ENCODE data around the gene NAA50. TPM values are rescaled to one million over a fixed set of nuclear protein-coding genes. Genes with fewer than 3 reads are reported as not detected.

The NAA50 gene
- total RNA-seq, 1 donor from 2014 or later: 110 TPM

DNA sequence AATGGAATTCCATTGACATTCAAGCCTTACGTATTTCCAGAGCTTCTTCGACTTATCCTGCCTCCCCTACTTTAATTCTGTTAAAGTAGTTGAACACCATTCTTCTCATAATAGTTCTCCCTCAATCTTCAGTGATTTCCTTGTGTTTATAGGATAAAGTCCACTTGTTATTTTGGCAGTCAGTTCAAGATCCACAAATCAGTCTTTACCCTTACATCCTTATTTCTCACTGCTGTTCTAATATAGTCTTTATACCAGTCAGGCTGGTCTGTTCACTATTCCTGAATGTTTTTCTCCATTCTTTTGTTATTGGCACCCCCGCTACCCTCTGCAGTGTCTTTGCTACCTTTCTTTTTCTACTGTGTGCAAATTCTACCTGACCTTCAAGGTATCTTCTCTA, 30.5 kb upstream of the NAA50 start:
- Histone ChIP-seq H3K36me3 (ENCODE audit: control insufficient read depth, insufficient read depth, low read length) (no peaks in the 10 kb centered on the region), H3K4me3 (ENCODE audit: low read depth, low read length) (no peak overlapping the region), H3K27me3 (ENCODE audit: control insufficient read depth, insufficient read depth, low read length) (no peaks in the 10 kb centered on the region)
- TF ChIP-seq, protein P1, sequence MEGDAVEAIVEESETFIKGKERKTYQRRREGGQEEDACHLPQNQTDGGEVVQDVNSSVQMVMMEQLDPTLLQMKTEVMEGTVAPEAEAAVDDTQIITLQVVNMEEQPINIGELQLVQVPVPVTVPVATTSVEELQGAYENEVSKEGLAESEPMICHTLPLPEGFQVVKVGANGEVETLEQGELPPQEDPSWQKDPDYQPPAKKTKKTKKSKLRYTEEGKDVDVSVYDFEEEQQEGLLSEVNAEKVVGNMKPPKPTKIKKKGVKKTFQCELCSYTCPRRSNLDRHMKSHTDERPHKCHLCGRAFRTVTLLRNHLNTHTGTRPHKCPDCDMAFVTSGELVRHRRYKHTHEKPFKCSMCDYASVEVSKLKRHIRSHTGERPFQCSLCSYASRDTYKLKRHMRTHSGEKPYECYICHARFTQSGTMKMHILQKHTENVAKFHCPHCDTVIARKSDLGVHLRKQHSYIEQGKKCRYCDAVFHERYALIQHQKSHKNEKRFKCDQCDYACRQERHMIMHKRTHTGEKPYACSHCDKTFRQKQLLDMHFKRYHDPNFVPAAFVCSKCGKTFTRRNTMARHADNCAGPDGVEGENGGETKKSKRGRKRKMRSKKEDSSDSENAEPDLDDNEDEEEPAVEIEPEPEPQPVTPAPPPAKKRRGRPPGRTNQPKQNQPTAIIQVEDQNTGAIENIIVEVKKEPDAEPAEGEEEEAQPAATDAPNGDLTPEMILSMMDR (IDR thresholded peaks at IDR 0.05; ENCODE audit: insufficient read depth, low read length, poor library complexity, severe bottlenecking): no peak
- no peak for DNase-seq (ENCODE audit: low read depth)

DNA sequence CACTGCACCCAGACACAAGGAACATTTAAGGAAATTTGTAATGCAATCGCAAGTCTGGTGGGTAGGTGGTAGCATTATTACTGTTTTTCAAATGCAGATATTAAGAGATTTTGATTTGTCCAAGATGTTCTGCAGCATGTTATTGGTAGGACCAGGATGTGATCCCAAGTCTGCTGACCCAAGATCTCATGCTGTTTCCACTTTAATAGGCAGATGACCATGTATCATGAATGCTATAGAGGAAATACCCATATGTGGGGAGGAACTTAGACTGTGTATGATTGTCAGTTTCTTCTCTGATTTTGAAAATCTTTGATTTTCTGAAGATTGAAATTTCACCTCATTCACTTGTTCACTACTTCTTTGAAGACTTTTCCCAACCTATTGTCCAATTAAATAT, 29.5 kb upstream of the NAA50 start:
- Histone ChIP-seq H3K4me3 (ENCODE audit: low read depth, low read length) (no peak overlapping the region), H3K36me3 (ENCODE audit: control insufficient read depth, insufficient read depth, low read length) (no peaks in the 10 kb centered on the region), H3K27me3 (ENCODE audit: control insufficient read depth, insufficient read depth, low read length) (no peaks in the 10 kb centered on the region)
- TF ChIP-seq, protein P1 (IDR thresholded peaks at IDR 0.05; ENCODE audit: insufficient read depth, low read length, poor library complexity, severe bottlenecking): no peak
- DNase-seq (ENCODE audit: low read depth): no peak

DNA sequence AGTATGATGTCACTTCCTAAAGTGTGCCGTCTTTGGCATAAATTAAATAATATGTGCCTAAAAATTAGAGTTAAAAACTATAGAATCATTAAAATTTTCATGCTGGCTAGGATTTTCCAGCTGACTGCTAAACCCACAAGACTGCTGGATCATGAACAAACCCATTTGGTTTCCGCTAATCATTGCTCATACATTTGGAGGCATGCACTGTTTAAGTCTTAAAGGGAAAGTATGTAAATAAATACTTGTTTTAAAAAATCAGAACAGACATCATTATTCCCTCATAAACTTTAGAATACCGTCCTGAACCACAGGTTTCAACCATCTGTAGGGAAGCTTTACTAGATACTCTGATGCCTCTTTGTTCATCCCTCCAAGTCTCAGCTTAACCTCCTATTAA, 27.3 kb upstream of the NAA50 start:
- TF ChIP-seq, protein P1 (IDR thresholded peaks at IDR 0.05; ENCODE audit: insufficient read depth, low read length, poor library complexity, severe bottlenecking): no peak
- H3K27me3 ChIP-seq (ENCODE audit: control insufficient read depth, insufficient read depth, low read length): no peaks in the 10 kb centered on the region
- H3K4me3 ChIP-seq (ENCODE audit: low read depth, low read length): no peak overlapping the region
- no peaks in the 10 kb centered on the region for H3K36me3 ChIP-seq (ENCODE audit: control insufficient read depth, insufficient read depth, low read length)
- DNase-seq (ENCODE audit: low read depth): no peak

DNA sequence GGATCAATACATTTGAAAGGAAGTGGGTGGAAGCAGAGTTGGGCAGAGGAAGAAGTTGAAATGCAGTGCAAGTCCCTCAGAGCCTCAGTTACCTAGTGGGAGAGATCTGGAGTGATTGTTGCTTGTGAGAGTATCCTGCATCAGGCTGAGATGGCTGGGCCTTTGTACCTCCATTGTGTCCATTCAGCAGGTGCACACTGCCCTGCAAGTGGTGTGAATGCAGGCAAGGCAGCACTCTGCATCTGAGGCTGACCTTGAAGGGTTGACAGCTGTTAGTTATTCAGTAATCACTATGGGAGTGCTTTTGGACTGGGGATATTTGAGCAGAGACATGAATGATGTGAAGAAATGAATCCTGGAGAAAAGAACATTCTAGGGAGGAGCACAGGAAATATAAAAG, 25.9 kb upstream of the NAA50 start:
- Histone ChIP-seq H3K4me3 (ENCODE audit: low read depth, low read length) (no peak overlapping the region), H3K27me3 (ENCODE audit: control insufficient read depth, insufficient read depth, low read length) (no peaks in the 10 kb centered on the region), H3K36me3 (ENCODE audit: control insufficient read depth, insufficient read depth, low read length) (no peaks in the 10 kb centered on the region)
- TF ChIP-seq, protein P1 (IDR thresholded peaks at IDR 0.05; ENCODE audit: insufficient read depth, low read length, poor library complexity, severe bottlenecking): no peak
- no peak for DNase-seq (ENCODE audit: low read depth)

DNA sequence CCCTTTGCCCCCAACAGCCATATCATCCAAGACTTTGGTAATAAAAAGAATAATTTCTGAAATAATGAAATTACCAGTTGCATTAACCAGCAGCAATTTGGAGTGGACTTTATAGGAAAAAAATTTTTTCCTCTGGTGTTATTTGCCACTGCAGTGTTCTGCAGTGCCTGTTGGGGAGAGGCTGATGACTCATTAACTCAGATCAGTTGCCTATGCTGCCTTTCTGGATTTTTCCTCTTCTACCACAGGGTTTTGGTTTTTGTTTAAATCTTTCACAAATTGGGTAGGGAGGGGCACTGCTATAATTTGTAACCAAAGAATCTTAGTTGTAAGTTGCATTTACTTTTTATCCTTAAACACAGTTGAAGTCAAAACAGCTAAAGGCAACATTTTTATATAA, 23.5 kb upstream of the NAA50 start:
- no peaks in the 10 kb centered on the region for H3K36me3 ChIP-seq (ENCODE audit: control insufficient read depth, insufficient read depth, low read length)
- no peak overlapping the region for H3K4me3 ChIP-seq (ENCODE audit: low read depth, low read length)
- H3K27me3 ChIP-seq (ENCODE audit: control insufficient read depth, insufficient read depth, low read length): no peaks in the 10 kb centered on the region
- DNase-seq (ENCODE audit: low read depth): no peak
- TF ChIP-seq, protein P1 (IDR thresholded peaks at IDR 0.05; ENCODE audit: insufficient read depth, low read length, poor library complexity, severe bottlenecking): no peak

DNA sequence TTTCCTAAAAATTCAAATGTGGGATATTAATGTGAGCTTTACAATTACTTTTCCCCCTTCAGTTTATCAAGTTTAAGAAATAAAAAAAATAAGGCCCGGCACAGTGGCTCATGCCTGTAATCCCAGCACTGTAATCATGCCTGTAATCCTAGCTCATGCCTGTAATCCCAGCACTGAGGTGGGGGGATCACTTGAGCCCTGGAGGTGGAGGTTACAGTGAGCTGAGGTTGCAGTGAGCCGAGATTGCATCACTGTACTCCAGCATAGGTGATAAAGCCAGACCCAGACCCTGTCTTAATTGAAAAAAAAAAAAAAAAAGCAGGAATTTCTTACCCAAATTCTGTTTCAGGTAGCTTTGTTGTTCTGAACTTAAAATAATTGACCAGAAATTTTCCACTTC, 18.6 kb upstream of the NAA50 start:
- Histone ChIP-seq H3K4me3 (ENCODE audit: low read depth, low read length) (no peak overlapping the region), H3K36me3 (ENCODE audit: control insufficient read depth, insufficient read depth, low read length) (no peaks in the 10 kb centered on the region), H3K27me3 (ENCODE audit: control insufficient read depth, insufficient read depth, low read length) (no peaks in the 10 kb centered on the region)
- no peak for DNase-seq (ENCODE audit: low read depth)
- TF ChIP-seq, protein P1 (IDR thresholded peaks at IDR 0.05; ENCODE audit: insufficient read depth, low read length, poor library complexity, severe bottlenecking): no peak

Data from kidney epithelial cell (primary cell).